ENCODE results near the gene PARM1. TPM values are rescaled to one million over a fixed set of nuclear protein-coding genes. Genes with fewer than 3 reads are reported as not detected.

PARM1 gene
- total and polyA plus RNA-seq, 2 donors (not counting 1 experiment from before 2014, with no cell fraction given), result 7.8 to 10.4 TPM

DNA sequence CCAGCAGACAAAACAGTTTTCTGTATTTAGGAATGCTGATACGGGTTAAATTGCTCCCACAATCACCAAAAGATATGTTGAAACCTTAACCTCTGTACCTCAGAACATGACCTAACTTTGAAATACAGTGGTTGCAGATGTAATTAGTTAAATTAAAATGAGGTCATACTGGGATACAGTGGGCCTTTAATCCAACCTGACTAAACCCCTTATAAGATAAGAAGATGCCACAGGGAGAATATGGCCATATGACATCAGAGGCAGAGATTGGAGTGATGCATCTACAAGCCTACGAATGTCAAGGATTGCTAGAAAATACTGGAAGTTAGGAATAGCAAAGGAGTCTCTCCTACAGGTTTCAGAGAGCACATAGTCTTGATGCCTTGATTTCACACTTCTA, 32.1 kb upstream of the PARM1 start:
- no peak overlapping the region for H3K27ac ChIP-seq (ENCODE audit: low read length in 2 of 2)
- H3K27ac Mint-ChIP-seq, result no peak overlapping the region
- no peak overlapping the region for H3K4me3 Mint-ChIP-seq
- H4K20me1 ChIP-seq (ENCODE audit: control insufficient read depth, insufficient read depth, low read length, poor library complexity, severe bottlenecking), result no peaks in the 10 kb centered on the region
- intact Hi-C loops (cut with micrococcal nuclease), result no loop called here
- H2AFZ ChIP-seq (ENCODE audit: insufficient read depth, low read depth, low read length, poor library complexity, severe bottlenecking), result no peak overlapping the region
- no peaks in the 10 kb centered on the region for H3K36me3 ChIP-seq (replicated peaks in 1 of 2; ENCODE audit: control extremely low read depth in 1 of 2, control insufficient read depth in 1 of 2, extremely low read depth in 1 of 2, insufficient read depth in 2 of 2, low read length in 1 of 2)
- POLR2A ChIA-PET, result no interaction called here
- H3K79me2 ChIP-seq (ENCODE audit: control insufficient read depth, insufficient read depth, low read length), result no peaks in the 10 kb centered on the region
- no peak for DNase-seq
- CTCF ChIA-PET, result no interaction called here
- WGBS (ENCODE audit: insufficient coverage), result 86% methylated on average over 1 of the region's 2 CpGs
- H3K9me3 ChIP-seq (ENCODE audit: control extremely low read depth in 1 of 3, control insufficient read depth in 2 of 3, insufficient read depth in 1 of 3, low read length in 2 of 3), result no peaks in the 10 kb centered on the region
- no peaks in the 10 kb centered on the region for H3K4me1 ChIP-seq (ENCODE audit: control insufficient read depth in 2 of 2, insufficient read depth in 2 of 2, low read length in 2 of 2)
- no peak overlapping the region for H3K4me3 ChIP-seq (ENCODE audit: control extremely low read depth in 1 of 5, extremely low read depth in 1 of 5, insufficient read depth in 1 of 5, low read depth in 2 of 5, low read length in 4 of 5)
- no peak overlapping the region for H3K9ac ChIP-seq (ENCODE audit: low read length)
- no peak for TF ChIP-seq CTCF (IDR thresholded peaks at IDR 0.05)
- no peak for TF ChIP-seq EZH2 (IDR thresholded peaks at IDR 0.05; ENCODE audit: borderline replicate concordance, insufficient read depth, low read depth, low read length, poor library complexity, severe bottlenecking)
- H3K4me1 Mint-ChIP-seq, result no peaks in the 10 kb centered on the region
- no peaks in the 10 kb centered on the region for H3K9me3 Mint-ChIP-seq (ENCODE audit: insufficient read depth)
- no peaks in the 10 kb centered on the region for H3K27me3 Mint-ChIP-seq
- ATAC-seq (ENCODE audit: low read depth), result no peak
- H3K4me2 ChIP-seq (replicated peaks; ENCODE audit: low read depth, low read length, poor library complexity, severe bottlenecking), result no peak overlapping the region
- H3K27me3 ChIP-seq (replicated peaks in 1 of 4; ENCODE audit: control extremely low read depth in 1 of 4, control insufficient read depth in 3 of 4, insufficient read depth in 4 of 4, low read length in 3 of 4), result no peaks in the 10 kb centered on the region

- no peak overlapping the region for H3K4me3 Mint-ChIP-seq
- no peak overlapping the region for H3K9ac ChIP-seq (ENCODE audit: low read length)
- intact Hi-C loops (cut with micrococcal nuclease), result no loop called here
- H3K4me1 Mint-ChIP-seq, result no peaks in the 10 kb centered on the region
- H2AFZ ChIP-seq (ENCODE audit: insufficient read depth, low read depth, low read length, poor library complexity, severe bottlenecking), result no peak overlapping the region
- no peaks in the 10 kb centered on the region for H4K20me1 ChIP-seq (ENCODE audit: control insufficient read depth, insufficient read depth, low read length, poor library complexity, severe bottlenecking)
- DNase-seq (no peak), ATAC-seq (ENCODE audit: low read depth) (no peak)
- no peak overlapping the region for H3K27ac Mint-ChIP-seq
- POLR2A ChIA-PET, result no interaction called here
- no peak for TF ChIP-seq CTCF (IDR thresholded peaks at IDR 0.05)
- TF ChIP-seq EZH2 (IDR thresholded peaks at IDR 0.05; ENCODE audit: borderline replicate concordance, insufficient read depth, low read depth, low read length, poor library complexity, severe bottlenecking), result no peak
- no peaks in the 10 kb centered on the region for H3K36me3 ChIP-seq (replicated peaks in 1 of 2; ENCODE audit: control extremely low read depth in 1 of 2, control insufficient read depth in 1 of 2, extremely low read depth in 1 of 2, insufficient read depth in 2 of 2, low read length in 1 of 2)
- no peaks in the 10 kb centered on the region for H3K27me3 Mint-ChIP-seq
- no CpG with 5 or more reads among the region's 3 CpGs for whole genome bisulfite sequencing (ENCODE audit: insufficient coverage)
- H3K4me3 ChIP-seq (ENCODE audit: control extremely low read depth in 1 of 5, extremely low read depth in 1 of 5, insufficient read depth in 1 of 5, low read depth in 2 of 5, low read length in 4 of 5), result no peak overlapping the region
- no peaks in the 10 kb centered on the region for H3K27me3 ChIP-seq (replicated peaks in 1 of 4; ENCODE audit: control extremely low read depth in 1 of 4, control insufficient read depth in 3 of 4, insufficient read depth in 4 of 4, low read length in 3 of 4)
- H3K4me2 ChIP-seq (replicated peaks; ENCODE audit: low read depth, low read length, poor library complexity, severe bottlenecking), result no peak overlapping the region
- CTCF ChIA-PET, result no interaction called here
- no peaks in the 10 kb centered on the region for H3K9me3 Mint-ChIP-seq (ENCODE audit: insufficient read depth)
- no peaks in the 10 kb centered on the region for H3K4me1 ChIP-seq (ENCODE audit: control insufficient read depth in 2 of 2, insufficient read depth in 2 of 2, low read length in 2 of 2)
- H3K79me2 ChIP-seq (ENCODE audit: control insufficient read depth, insufficient read depth, low read length), result no peaks in the 10 kb centered on the region
- H3K9me3 ChIP-seq (ENCODE audit: control extremely low read depth in 1 of 3, control insufficient read depth in 2 of 3, insufficient read depth in 1 of 3, low read length in 2 of 3), result no peaks in the 10 kb centered on the region
- H3K27ac ChIP-seq (ENCODE audit: low read length in 2 of 2), result no peak overlapping the region
Observed at GRCh38 chr4:74904509-74905065, 28.3 kb upstream of the PARM1 start.
